Calu3 (cell line): ENCODE measurements around the gene COMMD3. TPM values are rescaled to one million over a fixed set of nuclear protein-coding genes. Genes with fewer than 3 reads are reported as not detected.

Experiments
- BruUV-seq: library from RNA; stranded (reverse); fragments of 400-500 nt; replicated peaks from 2 replicates; lab custom pipeline; 2021; lab: Mats Ljungman, UMichigan
- CTCF ChIA-PET: fragments of 300-600 bp; sonication (Branson Sonifier 250); formaldehyde crosslinking; loops from one replicate; lab custom pipeline; 2022; ENCODE audit warnings: antibody characterized with exemption; lab: Charles Lee
- DNase-seq: peaks from one replicate; pipeline ENCODE4 v3.0.0; 2022
- H3K27ac Mint-ChIP-seq: one replicate; pipeline ENCODE4 v1.8.0; 2022; ENCODE audit warnings: mixed read lengths; ENCODE audit not compliant: unreplicated experiment
- H3K27me3 Mint-ChIP-seq: one replicate; pipeline ENCODE4 v1.8.0; 2022; ENCODE audit warnings: mixed read lengths; ENCODE audit not compliant: unreplicated experiment
- H3K36me3 Mint-ChIP-seq: one replicate; pipeline ENCODE4 v1.8.0; 2022; ENCODE audit warnings: mild to moderate bottlenecking, moderate library complexity, mixed read lengths; ENCODE audit not compliant: insufficient read depth, unreplicated experiment
- H3K4me1 Mint-ChIP-seq: one replicate; pipeline ENCODE4 v1.8.0; 2022; ENCODE audit warnings: mild to moderate bottlenecking, low read depth, mixed read lengths; ENCODE audit not compliant: unreplicated experiment
- H3K4me3 Mint-ChIP-seq: one replicate; pipeline ENCODE4 v1.8.0; 2022; ENCODE audit warnings: mild to moderate bottlenecking, low read depth, moderate library complexity, mixed read lengths; ENCODE audit not compliant: unreplicated experiment
- H3K9me3 Mint-ChIP-seq: one replicate; pipeline ENCODE4 v1.8.0; 2022; ENCODE audit warnings: low read depth, mixed read lengths; ENCODE audit not compliant: unreplicated experiment
- CTCF ChIP-seq: fragments of 200-600 bp; IDR thresholded peaks from one replicate; pipeline ENCODE4 v1.8.0; 2022; ENCODE audit warnings: antibody characterized with exemption; ENCODE audit not compliant: unreplicated experiment
- intact Hi-C: fragments of 100-400 bp; cut with micrococcal nuclease; formaldehyde crosslinking; loops from one replicate; pipeline ENCODE4 v1.10.0; 2022; ENCODE audit not compliant: unreplicated experiment
- total RNA-seq: library from RNA; stranded (reverse); gene quantifications from 2 replicates; pipeline ENCODE4 v1.2.3, GENCODE V29; 2022

The COMMD3 gene
- total RNA-seq, 1 experiment from 2014 or later, result 39.5 TPM

GRCh38 chr10:22301193-22301592 lies 15.0 kb upstream of the COMMD3 start:
- no peak for TF ChIP-seq CTCF
- no peaks in the 10 kb centered on the region for H3K36me3 Mint-ChIP-seq
- H3K9me3 Mint-ChIP-seq, result no peaks in the 10 kb centered on the region
- intact Hi-C loops, result no loop called here
- CTCF ChIA-PET, result no interaction called here
- BruUV-seq, result no TSS peak
- H3K4me1 Mint-ChIP-seq, result no peaks in the 10 kb centered on the region
- DNase-seq, result no peak
- no peak overlapping the region for H3K4me3 Mint-ChIP-seq
- no peak overlapping the region for H3K27ac Mint-ChIP-seq
- H3K27me3 Mint-ChIP-seq, result no peaks in the 10 kb centered on the region

GRCh38 chr10:22303461-22303860 lies 12.7 kb upstream of the COMMD3 start:
- no peak for DNase-seq
- H3K9me3 Mint-ChIP-seq, result no peaks in the 10 kb centered on the region
- CTCF ChIA-PET, result no interaction called here
- no TSS peak for BruUV-seq
- no peaks in the 10 kb centered on the region for H3K27me3 Mint-ChIP-seq
- no peak overlapping the region for H3K27ac Mint-ChIP-seq
- H3K36me3 Mint-ChIP-seq, result no peaks in the 10 kb centered on the region
- TF ChIP-seq CTCF, result no peak
- no peaks in the 10 kb centered on the region for H3K4me1 Mint-ChIP-seq
- H3K4me3 Mint-ChIP-seq, result no peak overlapping the region
- intact Hi-C loops, result no loop called here

GRCh38 chr10:22305721-22306120 lies 10.5 kb upstream of the COMMD3 start:
- CTCF ChIA-PET, result no interaction called here
- no peak for TF ChIP-seq CTCF
- Mint-ChIP-seq H3K9me3 (no peaks in the 10 kb centered on the region), H3K27ac (no peak overlapping the region), H3K36me3 (no peaks in the 10 kb centered on the region), H3K27me3 (no peaks in the 10 kb centered on the region), H3K4me3 (no peak overlapping the region), H3K4me1 (no peaks in the 10 kb centered on the region)
- no peak for DNase-seq
- intact Hi-C loops, result no loop called here
- no TSS peak for BruUV-seq

GRCh38 chr10:22308390-22308789 lies 7.8 kb upstream of the COMMD3 start:
- no TSS peak for BruUV-seq
- CTCF ChIA-PET, result no interaction called here
- DNase-seq, result no peak

More at GRCh38 chr10:22308390-22308789, 7.8 kb upstream of the COMMD3 start:
- Mint-ChIP-seq H3K4me3 (no peak overlapping the region), H3K27ac (no peak overlapping the region), H3K9me3 (no peaks in the 10 kb centered on the region), H3K36me3 (no peaks in the 10 kb centered on the region), H3K4me1 (no peaks in the 10 kb centered on the region), H3K27me3 (no peaks in the 10 kb centered on the region)
- intact Hi-C loops, result no loop called here
- TF ChIP-seq CTCF, result no peak
